Neural crest cell (in vitro differentiated cells): ENCODE results near the gene ASB5. TPM values are rescaled to one million over a fixed set of nuclear protein-coding genes. Genes with fewer than 3 reads are reported as not detected.

Experiments
- DNase-seq: peaks from one replicate; pipeline ENCODE4 v3.0.0; 2021; ENCODE audit warnings: low read depth, mixed read lengths, low spot score
- H3K27ac Mint-ChIP-seq: one replicate; pipeline ENCODE4 v1.8.0; 2021; ENCODE audit warnings: mild to moderate bottlenecking, mixed read lengths; ENCODE audit not compliant: unreplicated experiment
- H3K27me3 Mint-ChIP-seq: 2 replicates; pipeline ENCODE4 v1.8.0; 2021; ENCODE audit warnings: low read depth, mild to moderate bottlenecking, mixed read lengths
- H3K36me3 Mint-ChIP-seq: 2 replicates; pipeline ENCODE4 v1.8.0; 2021; ENCODE audit warnings: low read depth, mild to moderate bottlenecking, mixed read lengths
- H3K4me1 Mint-ChIP-seq: 2 replicates; pipeline ENCODE4 v1.8.0; 2021; ENCODE audit warnings: mixed read lengths
- H3K4me3 Mint-ChIP-seq: one replicate; pipeline ENCODE4 v1.8.0; 2021; ENCODE audit warnings: mild to moderate bottlenecking, mixed read lengths
- H3K9me3 Mint-ChIP-seq: 2 replicates; pipeline ENCODE4 v1.8.0; 2021; ENCODE audit warnings: mixed read lengths
- CTCF ChIP-seq: fragments of 200-600 bp; sonication (generic); conservative IDR thresholded peaks from 2 replicates; pipeline ENCODE4 v1.5.0; 2021; ENCODE audit warnings: antibody characterized with exemption, mild to moderate bottlenecking
- total RNA-seq: library from RNA; stranded (reverse); gene quantifications from 2 replicates; pipeline ENCODE4 v1.2.1, GENCODE V29; 2021

Gene ASB5
- total RNA-seq, 1 donor from 2014 or later: not detected

GRCh38 chr4:176277162-176277904, 8.3 kb upstream of the ASB5 start:
- H3K36me3 Mint-ChIP-seq: no peaks in the 10 kb centered on the region
- no peak overlapping the region for H3K4me3 Mint-ChIP-seq
- peak; percentile 18 for DNase-seq
- H3K27me3 Mint-ChIP-seq: no peaks in the 10 kb centered on the region
- H3K27ac Mint-ChIP-seq: no peak overlapping the region
- TF ChIP-seq CTCF: peak; percentile 58
- peaks cover 4% of the 10 kb centered on the region for H3K4me1 Mint-ChIP-seq
- peaks cover 3% of the 10 kb centered on the region for H3K9me3 Mint-ChIP-seq

- H3K4me3 Mint-ChIP-seq: no peak overlapping the region
- H3K27me3 Mint-ChIP-seq: no peaks in the 10 kb centered on the region
- peaks cover 4% of the 10 kb centered on the region for H3K4me1 Mint-ChIP-seq
- TF ChIP-seq CTCF: no peak
- H3K27ac Mint-ChIP-seq: no peak overlapping the region
- DNase-seq: no peak
- H3K9me3 Mint-ChIP-seq: peaks cover 3% of the 10 kb centered on the region
- no peaks in the 10 kb centered on the region for H3K36me3 Mint-ChIP-seq
These were observed 7.7 kb upstream of the ASB5 start for GRCh38 chr4:176276710-176277109.

DNA sequence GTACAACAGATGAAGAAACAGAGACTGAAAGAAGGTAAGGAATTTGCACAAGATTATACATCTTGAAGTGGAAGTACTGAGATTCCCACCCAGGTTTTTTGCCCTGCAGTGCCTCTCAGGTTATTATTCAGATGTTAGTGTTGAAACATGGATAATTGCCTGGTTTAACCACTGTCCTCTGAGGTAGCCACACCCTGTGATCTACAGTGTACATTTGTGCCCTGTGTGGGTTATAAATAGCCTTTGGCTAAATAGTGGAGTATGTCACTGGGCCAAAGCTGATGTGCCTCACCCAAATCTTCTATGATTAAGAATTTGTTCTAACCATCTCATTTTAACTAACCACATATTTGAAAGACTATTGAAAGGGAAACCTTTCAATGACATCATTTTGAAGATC, 5.4 kb upstream of the ASB5 start:
- Mint-ChIP-seq H3K4me1 (peaks cover 4% of the 10 kb centered on the region), H3K27ac (no peak overlapping the region), H3K4me3 (no peak overlapping the region), H3K27me3 (no peaks in the 10 kb centered on the region), H3K36me3 (no peaks in the 10 kb centered on the region), H3K9me3 (no peaks in the 10 kb centered on the region)
- DNase-seq: no peak
- no peak for TF ChIP-seq CTCF

DNA sequence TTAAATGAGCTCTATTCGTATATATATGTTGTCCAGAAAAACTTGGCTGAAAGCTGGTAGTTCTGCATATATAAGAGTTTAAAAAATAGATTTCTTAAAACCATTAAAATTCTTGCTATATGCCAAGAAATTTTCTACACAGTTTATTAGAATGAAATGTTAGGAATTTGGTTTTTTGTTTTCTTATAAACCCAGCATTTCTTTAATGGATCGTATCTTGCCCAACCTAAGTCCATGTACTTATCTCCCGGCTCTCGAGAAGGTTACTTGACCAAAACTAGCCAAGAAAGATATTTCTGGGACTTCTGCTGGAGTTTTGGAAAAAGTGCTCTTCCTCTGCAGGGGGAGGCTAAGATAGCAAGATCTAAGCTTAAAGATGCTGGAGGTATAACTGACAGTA, 4.7 kb upstream of the ASB5 start:
- no peaks in the 10 kb centered on the region for H3K9me3 Mint-ChIP-seq
- no peak for DNase-seq
- H3K27ac Mint-ChIP-seq: no peak overlapping the region
- H3K4me1 Mint-ChIP-seq: peaks cover 4% of the 10 kb centered on the region
- no peak for TF ChIP-seq CTCF
- no peaks in the 10 kb centered on the region for H3K36me3 Mint-ChIP-seq
- no peak overlapping the region for H3K4me3 Mint-ChIP-seq
- no peaks in the 10 kb centered on the region for H3K27me3 Mint-ChIP-seq

- H3K9me3 Mint-ChIP-seq: no peaks in the 10 kb centered on the region
- peaks cover 4% of the 10 kb centered on the region for H3K4me1 Mint-ChIP-seq
- H3K27me3 Mint-ChIP-seq: no peaks in the 10 kb centered on the region
- no peak for DNase-seq
- H3K36me3 Mint-ChIP-seq: no peaks in the 10 kb centered on the region
- no peak overlapping the region for H3K4me3 Mint-ChIP-seq
- no peak for TF ChIP-seq CTCF
- H3K27ac Mint-ChIP-seq: no peak overlapping the region
These were observed 3.8 kb upstream of the ASB5 start for GRCh38 chr4:176272799-176273198.
